DND-41 (cell line): ENCODE measurements around the gene KCNMA1.

Experiments used
- ATAC-seq: fragments of 200-7000 bp; cut with Tn5 transposase; 3 replicates; pipeline ENCODE4 v1.9.1; 2021; ENCODE audit warnings: low read depth; ENCODE audit not compliant: insufficient read depth
- DNase-seq: peaks from one replicate; pipeline ENCODE4 v3.0.0-alpha.2; 2020
- H2AFZ ChIP-seq: 2 replicates; pipeline ENCODE4 v1.6.0; 2012; ENCODE audit warnings: low read depth, low read length
- H3K27ac ChIP-seq: 2 replicates; pipeline ENCODE4 v1.5.1; 2012; ENCODE audit warnings: low read length, inconsistent platforms
- H3K27me3 ChIP-seq: fragments of 200-600 bp; sonication (generic); 2 replicates; pipeline ENCODE4 v1.6.0; 2012; ENCODE audit warnings: low read length, mild to moderate bottlenecking, inconsistent platforms; ENCODE audit not compliant: insufficient read depth, poor library complexity
- H3K36me3 ChIP-seq: 2 replicates; pipeline ENCODE4 v1.5.1; 2012; ENCODE audit warnings: low read length, inconsistent platforms; ENCODE audit not compliant: insufficient read depth
- H3K4me1 ChIP-seq: 2 replicates; pipeline ENCODE4 v1.5.1; 2012; ENCODE audit warnings: mild to moderate bottlenecking, low read length; ENCODE audit not compliant: insufficient read depth
- H3K4me2 ChIP-seq: 2 replicates; pipeline ENCODE4 v1.6.0; 2012; ENCODE audit warnings: mild to moderate bottlenecking, moderate library complexity, low read length, inconsistent platforms; ENCODE audit not compliant: insufficient read depth
- H3K4me3 ChIP-seq, 2 experiments: fragments of 200-600 bp in 1 of 2; shearing (Covaris generic) in 1 of 2; 2 replicates each; pipeline ENCODE4 v1.5.1; 2012 to 2016; ENCODE audit warnings: inconsistent platforms in 2 of 2, low read length in 2 of 2, mild to moderate bottlenecking in 2 of 2, low read depth in 1 of 2, moderate library complexity in 1 of 2
- H3K79me2 ChIP-seq: 2 replicates; pipeline ENCODE4 v1.6.0; 2012; ENCODE audit warnings: low read length, inconsistent platforms; ENCODE audit not compliant: insufficient read depth
- H3K9ac ChIP-seq: 2 replicates; pipeline ENCODE4 v1.6.0; 2012; ENCODE audit warnings: low read depth, mild to moderate bottlenecking, inconsistent platforms, low read length, moderate library complexity
- H3K9me3 ChIP-seq: 2 replicates; pipeline ENCODE4 v1.5.1; 2012; ENCODE audit warnings: low read length, moderate library complexity, mild to moderate bottlenecking, inconsistent platforms; ENCODE audit not compliant: insufficient read depth, severe bottlenecking
- H4K20me1 ChIP-seq: 2 replicates; pipeline ENCODE4 v1.6.0; 2012; ENCODE audit warnings: low read length; ENCODE audit not compliant: insufficient read depth
- EZH2 ChIP-seq: IDR thresholded peaks from 3 replicates; pipeline ENCODE4 v1.6.1; 2012; ENCODE audit warnings: borderline replicate concordance, low read depth, mild to moderate bottlenecking, moderate library complexity, low read length, inconsistent platforms; ENCODE audit not compliant: severe bottlenecking
- TF ChIP-seq, protein P1 (sequence below): IDR thresholded peaks from 2 replicates; pipeline ENCODE4 v1.5.1; 2012; ENCODE audit warnings: borderline replicate concordance, low read length, moderate library complexity, mild to moderate bottlenecking; ENCODE audit not compliant: poor library complexity, severe bottlenecking; ENCODE audit errors: extremely low read depth

KCNMA1 gene

DNA sequence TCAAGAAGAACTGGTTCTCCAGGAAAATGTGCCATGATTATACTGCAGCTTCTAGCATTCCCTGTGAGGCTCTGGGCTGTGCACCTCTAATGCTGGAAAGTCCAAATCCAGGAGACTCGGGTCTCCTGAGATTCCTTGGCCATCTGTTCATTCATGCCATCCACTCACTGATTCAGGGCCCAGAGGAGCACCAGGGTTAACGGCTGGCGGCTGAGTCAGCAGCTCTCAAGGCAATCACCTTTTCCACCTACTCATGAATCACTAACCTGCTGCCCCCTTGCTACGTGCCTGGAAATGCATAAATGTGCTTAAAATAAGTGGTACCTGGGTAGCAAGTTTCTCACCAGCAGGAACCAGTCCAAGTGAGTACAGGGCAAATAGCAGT lies 132.7 kb downstream of the KCNMA1 start:
- Histone ChIP-seq H3K9me3 (no peaks in the 10 kb centered on the region), H3K9ac (no peak overlapping the region), H3K4me2 (no peak overlapping the region), H3K36me3 (no peaks in the 10 kb centered on the region), H3K4me3 (no peak overlapping the region), H3K79me2 (no peaks in the 10 kb centered on the region), H3K4me1 (no peaks in the 10 kb centered on the region), H4K20me1 (no peaks in the 10 kb centered on the region), H3K27me3 (peaks cover 13% of the 10 kb centered on the region), H3K27ac (no peak overlapping the region), H2AFZ (no peak overlapping the region)
- ATAC-seq (no peak), DNase-seq (no peak)
- TF ChIP-seq EZH2, result no peak
- TF ChIP-seq, protein P1, sequence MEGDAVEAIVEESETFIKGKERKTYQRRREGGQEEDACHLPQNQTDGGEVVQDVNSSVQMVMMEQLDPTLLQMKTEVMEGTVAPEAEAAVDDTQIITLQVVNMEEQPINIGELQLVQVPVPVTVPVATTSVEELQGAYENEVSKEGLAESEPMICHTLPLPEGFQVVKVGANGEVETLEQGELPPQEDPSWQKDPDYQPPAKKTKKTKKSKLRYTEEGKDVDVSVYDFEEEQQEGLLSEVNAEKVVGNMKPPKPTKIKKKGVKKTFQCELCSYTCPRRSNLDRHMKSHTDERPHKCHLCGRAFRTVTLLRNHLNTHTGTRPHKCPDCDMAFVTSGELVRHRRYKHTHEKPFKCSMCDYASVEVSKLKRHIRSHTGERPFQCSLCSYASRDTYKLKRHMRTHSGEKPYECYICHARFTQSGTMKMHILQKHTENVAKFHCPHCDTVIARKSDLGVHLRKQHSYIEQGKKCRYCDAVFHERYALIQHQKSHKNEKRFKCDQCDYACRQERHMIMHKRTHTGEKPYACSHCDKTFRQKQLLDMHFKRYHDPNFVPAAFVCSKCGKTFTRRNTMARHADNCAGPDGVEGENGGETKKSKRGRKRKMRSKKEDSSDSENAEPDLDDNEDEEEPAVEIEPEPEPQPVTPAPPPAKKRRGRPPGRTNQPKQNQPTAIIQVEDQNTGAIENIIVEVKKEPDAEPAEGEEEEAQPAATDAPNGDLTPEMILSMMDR, result no peak

DNA sequence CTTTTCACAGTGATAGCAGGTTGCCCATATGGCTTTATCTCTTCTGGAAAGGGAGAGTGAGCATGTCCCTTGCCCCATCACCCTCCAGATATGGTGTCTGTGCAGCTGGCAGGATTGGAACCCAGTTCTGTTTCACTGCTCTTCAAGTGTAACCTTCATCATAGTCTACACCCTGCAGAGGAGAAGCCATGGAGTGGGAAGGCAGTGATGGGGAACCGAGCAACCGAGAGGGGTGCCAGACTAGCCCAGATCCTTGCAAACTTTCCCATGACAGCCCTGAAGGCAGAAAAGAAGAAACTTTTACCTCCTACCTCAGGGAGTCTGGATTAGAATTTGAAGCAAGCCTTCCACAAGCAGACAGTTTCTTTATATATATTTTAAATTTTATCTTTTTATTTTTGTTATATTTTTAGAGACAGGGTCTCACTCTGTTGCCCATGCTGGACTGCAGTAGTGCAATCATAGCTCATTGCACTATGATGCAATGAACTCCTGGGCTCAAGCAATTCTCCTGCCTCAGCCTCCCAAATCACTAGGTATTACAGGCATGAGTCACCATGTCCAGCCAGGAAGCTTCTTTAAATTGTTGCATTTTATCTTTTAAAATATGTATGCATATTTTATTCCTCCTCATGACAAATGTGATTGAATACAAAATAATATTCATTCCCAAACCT lies 133.3 kb downstream of the KCNMA1 start:
- Histone ChIP-seq H3K4me3 (no peak overlapping the region), H3K27ac (no peak overlapping the region)

DNA sequence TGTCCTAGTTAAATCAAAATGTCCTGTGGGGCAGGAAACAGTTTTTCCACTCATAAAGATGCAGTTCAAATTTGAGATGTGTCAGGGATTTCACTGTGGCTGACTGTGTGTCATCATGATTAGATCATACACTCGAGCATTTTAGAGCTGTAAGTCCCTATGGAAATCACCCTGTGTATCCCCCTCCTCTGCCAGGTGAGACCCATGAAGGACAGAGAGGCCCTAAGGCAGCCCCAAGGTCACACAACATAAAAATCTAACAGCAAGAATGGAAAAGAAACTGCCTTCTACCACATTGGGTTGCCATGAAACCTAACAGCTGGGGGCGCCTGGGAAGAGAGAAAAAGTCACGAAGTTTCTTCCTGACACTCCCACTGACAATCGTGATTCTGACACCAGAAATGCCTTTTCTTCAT lies 135.8 kb downstream of the KCNMA1 start:
- no peak overlapping the region for H2AFZ ChIP-seq
- H3K4me3 ChIP-seq, result no peak overlapping the region
- no peaks in the 10 kb centered on the region for H3K79me2 ChIP-seq
- TF ChIP-seq, protein P1, result no peak
- TF ChIP-seq EZH2, result no peak
- H3K9me3 ChIP-seq, result no peaks in the 10 kb centered on the region
- no peak overlapping the region for H3K4me2 ChIP-seq
- no peaks in the 10 kb centered on the region for H4K20me1 ChIP-seq
- H3K9ac ChIP-seq, result no peak overlapping the region
- DNase-seq, result no peak
- no peaks in the 10 kb centered on the region for H3K4me1 ChIP-seq
- H3K27ac ChIP-seq, result no peak overlapping the region
- no peak for ATAC-seq
- H3K36me3 ChIP-seq, result no peaks in the 10 kb centered on the region
- H3K27me3 ChIP-seq, result peaks cover 15% of the 10 kb centered on the region

More for the DNA sequence above, 133.3 kb downstream of the KCNMA1 start:
- Histone ChIP-seq H3K36me3 (no peaks in the 10 kb centered on the region), H3K79me2 (no peaks in the 10 kb centered on the region), H3K9me3 (no peaks in the 10 kb centered on the region), H3K27me3 (peaks cover 13% of the 10 kb centered on the region), H3K4me1 (no peaks in the 10 kb centered on the region), H3K4me2 (no peak overlapping the region), H4K20me1 (no peaks in the 10 kb centered on the region), H3K9ac (no peak overlapping the region), H2AFZ (no peak overlapping the region)
- ATAC-seq (no peak), DNase-seq (no peak)
- TF ChIP-seq, protein P1, result no peak
- TF ChIP-seq EZH2, result no peak
